HG02938 (cell line): ENCODE measurements around the gene ZNF692.

Source experiments
- ATAC-seq: cut with Tn5 transposase; IDR thresholded peaks from one replicate; pipeline ENCODE4 v1.9.1; 2021; ENCODE audit warnings: mild to moderate bottlenecking, moderate library complexity; ENCODE audit not compliant: unreplicated experiment

The ZNF692 gene

DNA sequence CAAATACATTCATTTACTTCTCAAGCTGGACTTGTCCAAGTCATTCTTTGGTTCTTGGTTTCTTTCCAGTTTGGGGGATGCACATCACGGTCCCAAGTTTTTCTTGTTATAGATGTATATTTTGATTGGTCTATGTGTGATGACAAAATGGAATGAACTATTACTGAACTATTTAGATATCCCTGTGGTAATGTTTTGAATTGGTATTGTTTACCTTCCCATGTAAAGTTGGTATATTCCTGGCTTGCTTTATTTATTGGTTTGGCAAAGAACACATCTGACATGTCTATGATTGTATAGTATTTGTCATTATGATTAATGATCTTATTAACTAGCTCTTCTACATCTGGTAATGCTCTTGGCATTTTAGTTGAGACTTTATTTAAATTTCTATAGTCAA is 22.4 kb upstream of the ZNF692 start:
- no peak for ATAC-seq

DNA sequence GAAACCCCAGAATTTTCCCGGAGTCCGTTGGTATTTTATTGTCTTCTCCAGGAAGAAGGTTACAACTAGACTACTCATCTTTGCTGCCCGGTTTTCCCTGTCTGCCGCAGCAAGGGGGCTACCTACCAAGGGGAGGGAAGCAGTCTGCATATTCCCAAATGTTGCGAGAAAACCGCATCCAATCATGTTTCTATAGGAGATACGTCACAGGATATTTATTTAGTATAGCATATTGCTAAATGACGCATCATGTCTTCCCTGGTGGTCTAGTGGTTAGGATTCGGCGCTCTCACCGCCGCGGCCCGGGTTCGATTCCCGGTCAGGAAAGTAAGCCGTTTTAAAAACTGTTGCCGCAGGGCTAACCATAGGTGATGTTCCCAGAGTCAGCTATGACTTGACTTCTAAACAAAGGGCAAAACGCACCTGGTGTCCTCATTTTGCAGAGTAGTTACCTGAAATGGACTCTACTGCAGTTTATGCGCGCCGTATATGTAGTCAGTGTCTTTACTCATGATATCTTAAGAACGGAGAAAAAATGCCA is 15.2 kb upstream of the ZNF692 start:
- peak; percentile 57 for ATAC-seq

DNA sequence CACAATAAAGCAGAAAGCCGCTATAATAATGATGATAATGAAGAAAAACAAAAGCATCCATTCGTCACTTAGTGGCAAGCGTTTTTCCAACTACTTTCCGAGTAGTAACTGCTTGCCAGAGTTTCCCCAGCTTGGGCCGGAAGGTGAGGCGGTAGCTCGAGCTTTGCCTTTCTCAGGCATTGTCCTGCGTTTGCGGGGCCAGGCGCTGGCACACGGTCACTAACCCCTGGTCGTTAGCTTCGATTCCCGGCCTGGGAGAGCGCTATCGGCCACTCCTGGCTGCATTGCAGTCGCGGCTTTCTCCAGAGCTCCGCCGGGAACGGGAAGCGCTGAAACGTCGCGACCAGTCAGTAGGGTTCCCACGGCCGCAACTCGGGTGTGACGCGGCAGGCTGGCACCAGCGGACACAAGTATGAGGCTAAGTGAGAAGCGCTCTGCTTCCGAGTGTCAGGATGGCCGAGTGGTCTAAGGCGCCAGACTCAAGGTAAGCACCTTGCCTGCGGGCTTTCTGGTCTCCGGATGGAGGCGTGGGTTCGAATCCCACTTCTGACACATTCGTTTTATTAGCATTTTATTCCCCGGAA is 14.6 kb upstream of the ZNF692 start:
- peak; percentile 73 for ATAC-seq

DNA sequence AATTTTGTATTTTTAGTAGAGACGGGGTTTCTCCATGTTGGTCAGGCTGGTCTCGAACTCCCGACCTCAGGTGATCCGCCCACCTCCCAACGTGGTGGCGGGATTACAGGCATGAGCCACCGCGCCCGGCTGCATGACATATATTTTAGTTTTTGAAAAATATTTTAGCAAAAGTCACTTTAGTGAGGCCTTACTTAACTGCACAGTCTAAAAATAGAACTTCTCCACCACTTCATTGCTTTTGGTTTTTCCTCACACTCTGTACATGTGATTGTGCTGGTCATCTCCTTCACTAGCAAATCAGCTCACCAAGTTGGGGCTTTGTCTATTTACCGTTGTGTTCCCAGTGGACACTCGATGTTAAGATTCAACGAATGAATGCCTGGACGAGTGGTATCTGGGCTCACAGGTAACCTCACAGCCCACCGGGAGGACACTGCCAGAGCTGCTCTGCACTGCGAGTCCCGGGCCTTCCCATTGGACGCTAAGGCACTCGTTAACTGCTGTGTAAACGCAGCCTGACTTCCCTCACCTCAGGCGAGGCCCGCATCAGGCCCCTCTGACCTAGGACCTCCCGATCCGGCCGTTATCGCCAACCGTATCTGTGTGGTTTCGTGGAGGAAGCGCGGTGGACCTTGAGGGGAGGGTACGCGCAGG is 14.0 kb upstream of the ZNF692 start:
- ATAC-seq, result peak; percentile 28

DNA sequence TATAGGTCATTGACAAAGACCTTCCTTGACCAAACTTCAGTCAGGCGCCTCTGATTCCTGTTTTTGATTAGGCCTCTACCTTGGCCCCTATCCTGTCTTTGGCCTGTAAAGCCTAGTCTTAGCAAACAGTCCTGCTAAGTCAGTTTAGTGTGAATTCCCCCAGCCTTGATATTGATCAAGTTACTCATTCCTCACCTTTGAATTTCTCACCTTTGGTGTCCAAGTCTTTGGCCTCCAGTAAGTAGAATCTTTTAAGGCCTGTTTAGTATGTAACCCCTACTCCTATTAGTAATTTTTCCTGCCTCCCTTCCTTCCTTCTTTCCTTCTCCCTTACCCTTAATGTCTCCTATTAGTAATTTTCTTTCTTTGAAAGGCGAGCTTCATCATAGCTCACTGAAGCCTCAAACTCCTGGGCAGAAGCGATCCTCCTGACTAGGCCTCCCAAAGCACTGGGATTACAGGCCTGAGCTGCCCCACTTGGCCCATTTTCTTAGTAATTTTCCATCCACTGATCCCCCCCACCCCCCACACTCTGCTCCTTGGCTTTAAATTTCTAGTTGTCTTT is 13.0 kb upstream of the ZNF692 start:
- ATAC-seq, result no peak

DNA sequence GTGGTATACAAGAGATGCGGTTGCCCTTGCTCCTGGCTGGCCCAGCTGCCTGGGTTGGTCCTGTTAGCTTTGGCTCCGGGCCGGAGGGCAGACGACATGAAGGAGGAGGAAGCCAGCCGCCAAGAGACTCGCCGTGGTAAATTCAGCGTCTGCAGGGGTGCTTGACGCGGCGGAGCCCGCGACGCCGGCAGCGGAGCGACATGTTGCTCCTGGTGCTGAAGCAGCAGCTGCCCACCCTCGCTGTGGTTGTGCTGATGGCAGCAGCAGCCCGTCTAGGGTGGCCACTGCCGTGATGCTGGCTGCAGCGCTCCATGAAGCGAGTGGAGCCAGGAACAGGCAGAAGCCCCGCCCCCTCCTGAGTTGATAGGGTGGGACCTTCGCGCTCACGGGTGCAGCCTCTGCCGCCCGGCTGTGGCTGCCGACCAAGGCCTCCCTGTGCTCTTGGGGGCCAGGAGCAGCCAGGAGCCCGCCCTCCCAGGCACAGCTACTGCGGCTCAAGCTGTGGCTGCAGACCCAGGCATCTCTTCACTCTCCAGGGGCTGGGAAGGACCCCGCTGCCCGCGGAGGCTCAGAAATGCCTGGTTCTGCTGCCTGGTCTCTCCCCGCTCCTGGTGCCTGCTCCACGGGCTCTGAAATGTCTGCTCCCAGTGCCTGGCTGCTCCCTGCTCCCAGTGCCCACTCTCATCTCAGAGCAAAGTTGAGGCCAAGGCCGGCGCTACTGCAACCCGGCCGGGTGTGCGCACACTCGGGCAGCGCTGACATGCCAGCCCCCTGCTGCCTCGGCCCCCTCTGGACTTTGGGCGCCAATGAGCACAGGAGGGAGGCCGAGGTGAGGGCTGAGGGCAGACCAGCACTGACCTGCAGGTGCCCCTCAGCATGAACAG is 4.4 kb upstream of the ZNF692 start:
- peak; percentile 50 for ATAC-seq

DNA sequence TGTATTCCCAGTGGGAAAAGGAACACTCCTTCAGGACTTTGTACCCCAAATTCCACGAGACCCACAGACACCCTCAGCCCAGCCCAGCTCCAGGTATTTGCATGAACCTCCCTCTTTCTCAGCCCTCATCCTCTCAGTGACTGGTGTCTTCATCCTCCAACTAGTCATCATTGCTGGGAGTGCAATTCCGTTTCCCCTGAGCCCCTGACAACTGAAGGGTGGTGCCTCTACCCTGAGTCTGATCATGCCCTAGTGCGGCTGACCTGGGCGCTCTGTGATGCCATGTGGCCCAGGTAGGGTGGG is 3.8 kb upstream of the ZNF692 start:
- ATAC-seq, result peak; percentile 5

DNA sequence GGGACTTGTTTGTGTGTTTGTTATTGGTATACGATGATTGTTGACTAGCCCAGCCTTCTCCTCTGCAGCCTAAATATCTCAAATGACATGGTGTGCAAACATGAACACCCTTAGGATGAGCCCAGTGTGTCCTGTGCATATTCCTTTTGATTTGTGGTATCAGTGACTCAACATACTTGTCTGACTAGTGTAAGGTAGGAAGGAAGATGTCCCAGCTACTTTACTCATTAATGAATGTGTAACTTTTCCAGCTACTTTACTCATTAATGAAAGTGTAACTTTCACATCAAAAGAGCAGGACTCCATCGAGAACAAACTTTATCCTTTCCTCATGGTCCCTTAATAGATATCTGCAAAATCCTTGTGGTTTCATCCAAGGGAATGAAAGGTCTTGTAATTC is 2.7 kb upstream of the ZNF692 start:
- ATAC-seq, result no peak

DNA sequence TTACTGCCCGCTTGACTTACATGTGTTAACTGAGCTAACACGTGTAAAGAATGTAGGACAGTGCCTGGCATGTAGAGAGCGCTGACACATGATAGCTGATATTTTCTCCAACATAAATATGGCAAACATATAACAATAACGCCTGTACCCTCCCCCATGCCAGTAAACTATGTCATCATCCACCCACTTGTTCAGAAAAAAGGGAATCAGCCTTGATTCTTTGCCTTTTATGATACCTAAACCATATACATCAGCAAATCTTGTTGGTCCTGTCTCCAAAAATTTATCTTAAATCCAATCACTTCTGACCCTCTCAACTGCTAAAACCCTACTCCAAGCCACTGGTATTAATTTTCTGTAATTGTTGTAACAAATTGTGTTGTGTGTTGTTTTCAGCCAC is 1.1 kb upstream of the ZNF692 start:
- ATAC-seq, result no peak

DNA sequence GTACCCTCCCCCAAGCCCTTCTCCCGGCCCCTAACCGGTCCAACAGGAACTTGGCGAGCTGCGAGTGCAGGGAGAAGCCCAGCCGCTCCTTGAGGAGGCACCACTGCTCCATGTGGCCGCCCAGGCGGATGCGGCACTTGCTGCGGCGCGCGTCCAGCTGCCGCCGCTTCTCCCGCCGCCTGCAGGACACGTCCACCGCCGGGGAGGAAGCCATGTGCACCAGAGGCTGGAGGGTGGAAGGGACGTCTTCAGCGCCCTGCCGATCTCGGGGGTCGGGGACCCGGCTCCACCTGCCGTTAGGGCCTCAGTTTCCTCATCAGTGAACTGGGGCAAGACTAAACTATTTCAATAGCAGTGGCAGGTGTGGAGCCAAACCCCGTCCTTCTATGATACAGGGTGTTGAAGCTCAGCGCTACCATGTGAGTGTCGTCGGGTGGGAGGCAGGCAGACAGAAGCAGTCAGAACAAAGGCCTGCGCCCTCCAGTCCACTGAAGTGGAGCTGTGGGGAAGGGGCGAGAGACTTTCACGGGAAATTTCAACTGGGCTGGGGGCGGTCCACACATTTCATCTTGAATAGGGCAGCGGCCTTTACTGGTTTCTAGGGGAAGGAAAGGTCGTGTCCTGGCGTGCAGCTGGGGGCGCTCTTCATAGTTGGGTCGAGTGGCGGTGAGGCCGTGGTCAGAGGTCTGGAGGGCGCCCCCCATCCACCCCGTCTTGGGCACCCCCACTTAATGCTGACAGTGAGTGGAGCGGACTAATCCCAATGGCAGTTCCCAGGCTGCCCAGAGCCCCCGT is 592 bp downstream of the ZNF692 start:
- ATAC-seq, result peak; percentile 42

DNA sequence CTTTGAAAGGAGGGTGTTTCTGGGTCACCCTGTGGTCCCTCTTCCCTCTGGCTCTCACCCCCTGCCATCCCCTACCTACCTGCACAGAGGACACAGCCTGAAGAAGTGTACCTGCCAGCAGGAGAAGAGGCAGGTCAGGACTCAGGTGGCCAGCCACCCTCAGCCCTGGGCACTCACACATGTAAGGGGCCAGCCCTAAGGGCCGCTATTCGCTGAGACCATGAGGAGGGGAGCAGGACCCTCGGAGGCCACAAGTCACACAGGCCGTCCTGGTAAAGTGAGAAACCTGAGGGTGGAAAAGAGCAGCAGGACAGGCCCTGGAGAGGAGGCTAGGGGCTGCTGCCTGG is 1.2 kb downstream of the ZNF692 start:
- peak; percentile 0 for ATAC-seq

DNA sequence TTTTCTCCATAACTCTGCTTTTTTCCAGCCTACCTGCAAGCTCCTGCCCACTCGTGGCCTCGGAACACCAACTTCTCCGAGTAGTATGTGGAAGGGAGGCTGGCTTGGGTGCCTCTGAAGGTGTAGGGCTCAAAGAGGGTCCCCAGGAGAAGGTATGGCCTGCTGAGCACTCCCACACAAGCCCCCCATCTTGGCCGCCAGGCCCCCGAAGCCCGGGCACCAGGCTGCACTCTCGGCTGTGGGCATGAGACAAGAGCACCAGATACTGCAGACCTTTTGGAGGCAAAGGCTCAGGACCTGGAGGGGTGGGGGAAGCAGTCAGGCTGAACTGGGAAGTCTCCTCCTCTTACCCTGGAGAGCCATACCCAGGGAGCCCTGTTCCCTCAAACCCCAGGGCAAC is 1.7 kb downstream of the ZNF692 start:
- no peak for ATAC-seq

DNA sequence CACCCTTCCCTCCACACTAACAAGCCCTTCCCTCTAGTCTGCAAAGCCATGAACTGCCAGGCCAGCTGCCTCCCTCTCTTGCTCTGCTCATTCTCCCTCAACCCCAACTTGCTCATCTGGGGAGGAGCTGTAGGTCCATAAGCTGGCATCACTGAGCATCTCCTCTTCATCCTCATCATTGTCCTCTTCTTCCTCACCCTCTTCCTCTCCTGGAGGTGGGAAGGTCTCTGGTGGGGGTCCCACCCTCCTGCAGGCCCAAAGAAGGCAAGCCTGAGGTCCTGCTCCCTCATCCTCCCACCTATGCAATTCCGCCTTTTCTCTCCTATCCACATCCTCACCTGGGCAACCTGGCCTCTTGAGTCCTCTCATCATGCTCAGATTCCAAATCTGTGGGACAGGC is 2.7 kb downstream of the ZNF692 start:
- ATAC-seq, result no peak

DNA sequence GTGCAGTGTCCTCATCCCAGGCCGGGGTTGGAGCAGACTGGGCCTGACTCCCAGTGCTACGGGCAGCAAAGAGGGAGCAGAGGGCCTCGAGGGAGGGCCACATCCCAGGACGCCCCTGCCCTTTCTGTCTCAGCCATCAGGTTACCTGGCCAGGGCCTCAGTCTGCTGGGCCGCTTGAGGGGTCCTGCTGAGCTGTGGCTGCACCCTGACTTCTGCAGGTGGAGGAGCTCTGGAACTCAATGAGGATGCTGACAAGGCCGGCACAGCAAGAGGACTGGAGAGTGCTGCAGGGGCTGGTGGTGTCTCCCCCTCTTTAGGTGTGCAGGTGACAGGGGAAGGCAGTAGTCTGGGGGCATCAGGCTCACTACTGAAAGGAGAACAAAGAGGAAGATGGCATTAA is 3.3 kb downstream of the ZNF692 start:
- ATAC-seq, result no peak

DNA sequence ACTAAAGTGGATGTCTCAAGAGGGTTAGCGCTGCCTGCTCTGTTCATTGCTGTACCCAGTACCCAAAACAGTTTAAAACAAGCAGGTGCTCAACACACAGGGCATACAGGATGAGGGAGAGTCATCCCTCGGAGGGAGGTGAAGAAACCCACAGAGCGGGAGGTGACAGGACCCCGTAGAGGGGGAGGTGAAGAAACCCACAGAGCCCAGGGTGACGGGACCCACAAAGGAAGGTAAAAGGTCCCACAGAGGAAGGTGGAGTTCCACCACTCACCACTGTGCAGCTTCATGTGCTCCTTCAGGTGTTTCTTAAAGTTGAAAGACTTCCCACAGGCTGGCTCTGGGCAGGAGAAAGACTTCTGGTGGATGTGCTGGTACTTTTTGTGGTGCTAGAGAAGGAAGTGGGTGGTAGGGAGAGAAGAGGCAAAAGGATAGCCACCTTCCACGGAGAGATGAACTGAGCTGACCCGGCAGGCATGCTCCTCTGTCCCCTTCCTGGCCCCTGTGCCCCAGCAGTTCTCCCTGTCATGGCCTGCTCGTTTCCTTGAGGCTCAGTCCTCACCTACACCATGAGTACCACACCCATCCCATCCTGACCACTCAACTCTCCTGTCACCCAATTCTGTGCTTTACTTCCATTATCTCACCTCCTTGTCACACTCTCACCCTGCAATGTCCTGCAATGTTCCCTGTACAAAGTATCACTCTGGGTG is 5.1 kb downstream of the ZNF692 start:
- no peak for ATAC-seq

DNA sequence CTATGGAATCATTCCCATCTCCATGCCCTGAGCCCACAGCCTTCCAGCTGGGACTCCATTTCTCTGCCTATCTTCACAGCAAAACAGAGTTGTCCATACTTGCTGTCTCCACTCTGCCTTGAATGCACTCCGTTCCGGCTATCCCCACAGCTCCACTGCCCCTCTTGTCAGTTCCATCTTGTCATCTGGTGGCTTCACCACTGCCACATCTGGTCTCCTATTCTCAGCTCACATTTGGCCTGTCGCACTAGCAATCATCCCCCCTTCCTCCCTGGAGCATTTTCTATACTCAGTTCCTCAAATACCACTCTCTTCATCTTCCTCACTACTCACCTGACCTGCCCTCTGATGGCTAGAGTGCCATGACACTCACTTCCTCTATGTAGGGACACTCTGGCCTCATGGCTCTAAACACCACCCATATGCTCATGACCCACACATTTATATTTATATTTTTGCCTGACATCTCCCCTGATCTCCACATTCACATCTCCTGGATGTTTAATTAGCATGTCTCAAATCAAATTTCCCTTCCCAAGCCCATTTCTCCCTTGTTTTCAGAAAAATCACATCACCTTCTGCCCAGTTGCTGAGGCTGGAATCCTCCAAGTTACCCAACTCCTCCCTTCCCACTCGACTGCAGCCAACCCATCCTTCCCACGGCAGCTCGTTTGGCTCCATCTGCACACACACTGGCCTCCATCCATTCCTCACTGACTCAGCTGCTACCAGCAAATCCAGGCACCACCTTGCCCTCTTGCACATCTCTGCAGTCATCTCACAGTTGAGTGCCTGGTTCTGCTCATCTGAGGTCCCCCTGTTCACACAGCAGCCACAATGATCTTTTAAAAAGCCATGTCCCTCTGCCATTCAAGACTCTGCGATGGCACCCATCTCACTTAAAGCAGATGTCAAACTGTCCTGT is 6.1 kb downstream of the ZNF692 start:
- ATAC-seq, result peak; percentile 42

DNA sequence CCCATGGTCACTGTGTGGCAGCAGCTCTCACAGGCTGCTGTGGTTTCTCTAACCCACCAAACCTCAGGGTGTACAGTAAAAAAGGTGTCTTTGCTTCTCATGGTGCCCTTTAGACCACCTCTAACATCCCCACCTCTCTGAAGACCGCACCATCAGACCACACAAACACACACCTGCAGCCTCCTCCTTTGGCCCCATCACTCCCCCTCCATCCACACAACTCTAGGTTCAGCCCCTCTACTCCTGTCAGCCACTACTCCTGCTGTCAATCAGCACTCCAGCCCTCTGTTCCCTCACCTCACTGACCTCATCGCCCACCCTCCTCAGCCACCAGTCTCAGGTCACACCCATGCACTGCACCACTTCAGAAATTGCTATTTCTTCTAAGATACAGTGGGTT is 7.5 kb downstream of the ZNF692 start:
- ATAC-seq, result no peak

DNA sequence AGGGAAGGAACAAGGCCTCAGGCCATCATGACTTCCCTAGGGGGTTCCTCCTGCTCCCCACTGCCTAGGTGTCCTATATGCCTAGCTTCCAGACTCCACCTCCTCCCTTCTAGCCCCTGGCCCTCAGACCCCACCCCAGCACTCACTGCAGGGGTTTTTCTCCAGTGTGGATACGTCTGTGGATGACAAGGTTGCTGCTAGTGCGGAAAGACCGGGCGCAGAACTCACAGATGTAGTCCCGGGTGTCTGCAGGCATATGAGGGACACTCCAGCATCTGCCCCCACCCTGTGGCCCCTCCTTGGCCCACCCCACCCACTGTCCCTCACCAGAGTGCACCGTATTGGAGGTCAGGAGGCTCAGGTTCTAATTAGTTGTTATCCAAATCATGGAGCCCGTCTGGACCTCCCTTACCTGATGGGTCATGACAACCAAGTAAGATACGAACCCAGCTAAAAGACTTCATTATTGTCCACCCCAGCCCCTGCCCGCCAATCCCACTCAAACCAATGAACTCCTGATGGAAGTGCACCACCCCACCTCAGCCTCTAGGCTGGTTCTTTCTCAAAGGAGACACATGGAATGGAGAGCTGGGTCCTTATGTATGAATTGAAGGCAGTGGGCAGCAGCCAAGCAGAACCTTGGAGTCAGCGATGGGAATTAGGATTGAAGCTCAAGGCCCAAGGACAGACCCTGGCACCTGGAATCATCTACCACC is 8.2 kb downstream of the ZNF692 start:
- ATAC-seq, result no peak

DNA sequence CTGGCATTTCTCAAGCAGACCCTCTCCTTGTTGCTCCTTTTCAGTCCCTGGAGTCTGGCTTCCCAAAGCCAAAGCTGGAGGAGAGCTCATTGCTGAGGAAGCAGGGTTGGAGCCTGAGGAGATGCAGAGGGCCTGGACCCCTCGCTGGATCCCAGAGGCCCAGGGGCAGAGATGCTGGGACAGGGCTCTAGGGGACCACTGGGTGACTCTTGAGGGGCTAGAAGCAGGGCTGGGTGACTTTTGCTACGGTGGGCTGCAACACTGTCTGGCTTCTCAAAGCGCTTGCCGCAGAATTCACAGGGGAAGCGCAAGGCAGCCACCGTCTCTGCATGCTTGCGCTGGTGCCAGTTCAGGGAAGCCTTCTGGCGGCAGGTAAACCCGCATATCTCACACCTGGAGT is 8.8 kb downstream of the ZNF692 start:
- ATAC-seq, result no peak
